K562 (cell line): ENCODE measurements around the gene CRYGA. TPM values are rescaled to one million over a fixed set of nuclear protein-coding genes. Genes with fewer than 3 reads are reported as not detected.
A peak's percentile ranks its signal among the peaks of the same experiment; 100 is the strongest.

Experiments used
- ATAC-seq: fragments of 200-7000 bp; cut with Tn5 transposase; 3 replicates; pipeline ENCODE4 v1.9.1; 2020; ENCODE audit warnings: moderate library complexity
- BruUV-seq: library from RNA; stranded (reverse); fragments of 400-500 nt; replicated peaks from 2 replicates; lab custom pipeline; 2021; lab: Mats Ljungman, UMichigan
- CTCF ChIA-PET: fragments of 300-600 bp; formaldehyde crosslinking; extraction: SDS; loops from one replicate; lab custom pipeline; 2021; ENCODE audit warnings: low intra/inter-chr PET ratio; lab: Yijun Ruan, JAX
- POLR2A ChIA-PET: fragments of 300-600, 350-650 bp; sonication (Branson Sonifier 250); formaldehyde crosslinking; extraction: SDS; loops from one replicate; lab custom pipeline; 2021; ENCODE audit warnings: antibody characterized with exemption, inconsistent platforms; lab: Yijun Ruan, JAX
- DNase-seq, 4 experiments: peaks; one replicate each; pipeline versions ENCODE4 v3.0.0 to v3.0.0-alpha.2; 2011 to 2018; ENCODE audit warnings: low spot score in 3 of 4, mixed read lengths in 3 of 4; ENCODE audit errors: extremely low read depth in 1 of 4
- FAIRE-seq: peaks from 2 replicates; lab custom pipeline; 2011; peaks lifted over from hg19 to GRCh38; lab: Jason Lieb, UNC
- H2AFZ ChIP-seq: 2 replicates; pipeline ENCODE4 v1.6.0; 2011; ENCODE audit warnings: low read depth, low read length, control low read depth, inconsistent platforms
- H3K27ac ChIP-seq: fragments of 200-600 bp; 3 replicates; pipeline ENCODE4 v1.8.0; 2011; ENCODE audit warnings: low read depth, mild to moderate bottlenecking, control low read depth, inconsistent platforms, low read length, moderate library complexity, mixed read lengths; ENCODE audit errors: extremely low read depth
- H3K27me3 ChIP-seq, 2 experiments: fragments of 300-600 bp in 1 of 2; 2 replicates in 1 of 2; 3 replicates in 1 of 2; pipeline versions ENCODE4 v1.6.0 to v1.8.0; 2011; ENCODE audit warnings: inconsistent platforms in 2 of 2, low read length in 2 of 2, mild to moderate bottlenecking in 1 of 2, mixed read lengths in 1 of 2, moderate library complexity in 1 of 2; ENCODE audit not compliant: control insufficient read depth in 2 of 2, insufficient read depth in 2 of 2
- H3K36me3 ChIP-seq: fragments of 300-600 bp; 3 replicates; pipeline ENCODE4 v1.8.0; 2011; ENCODE audit warnings: mild to moderate bottlenecking, low read length, inconsistent platforms; ENCODE audit not compliant: control insufficient read depth, insufficient read depth
- H3K4me1 ChIP-seq, 2 experiments: fragments of 200-600 bp in 1 of 2; replicated peaks in 1 of 2; 2 replicates in 1 of 2; 3 replicates in 1 of 2; pipeline versions ENCODE4 v1.5.1 to v1.8.0; 2011; ENCODE audit warnings: inconsistent platforms in 2 of 2, low read length in 2 of 2, mild to moderate bottlenecking in 1 of 2, mixed read lengths in 1 of 2, moderate library complexity in 1 of 2; ENCODE audit not compliant: control insufficient read depth in 2 of 2, insufficient read depth in 2 of 2
- H3K4me2 ChIP-seq: 2 replicates; pipeline ENCODE4 v1.6.1; 2011; ENCODE audit warnings: low read length, control low read depth, inconsistent platforms, mixed read lengths; ENCODE audit not compliant: insufficient read depth
- H3K4me3 ChIP-seq: fragments of 200-600 bp; sonication (generic), shearing (Covaris generic); 2 replicates; pipeline ENCODE4 v1.5.1; 2016; ENCODE audit warnings: control low read depth, inconsistent platforms
- H3K79me2 ChIP-seq: fragments of 200-600 bp; 3 replicates; pipeline ENCODE4 v1.8.0; 2011; ENCODE audit warnings: low read length, inconsistent platforms; ENCODE audit not compliant: control insufficient read depth, insufficient read depth
- H3K9ac ChIP-seq, 2 experiments: 2 replicates each; pipeline versions ENCODE4 v1.6.0 to v1.6.1; 2011; ENCODE audit warnings: low read depth in 2 of 2, low read length in 2 of 2, control low read depth in 1 of 2, inconsistent platforms in 1 of 2, mild to moderate bottlenecking in 1 of 2, mixed read lengths in 1 of 2; ENCODE audit not compliant: insufficient read depth in 1 of 2
- H3K9me1 ChIP-seq: one replicate; pipeline ENCODE4 v1.6.0; 2011; ENCODE audit warnings: inconsistent platforms, mild to moderate bottlenecking, low read length, moderate library complexity; ENCODE audit not compliant: control insufficient read depth, insufficient read depth
- H3K9me3 ChIP-seq: replicated peaks from 2 replicates; pipeline ENCODE4 v1.5.1; 2011; ENCODE audit warnings: low read depth, low read length, inconsistent platforms; ENCODE audit not compliant: control insufficient read depth, insufficient read depth
- H4K20me1 ChIP-seq: replicated peaks from 2 replicates; pipeline ENCODE4 v1.6.1; 2011; ENCODE audit warnings: low read length, inconsistent platforms, mixed read lengths; ENCODE audit not compliant: control insufficient read depth, insufficient read depth
- NFE2 ChIP-seq: IDR thresholded peaks from 2 replicates; pipeline ENCODE4 v1.6.1; 2014; ENCODE audit warnings: antibody characterized with exemption, low read depth
- NFIC ChIP-seq: fragments of 450-650 bp; IDR thresholded peaks from 2 replicates; pipeline ENCODE4 v1.6.1; 2017; ENCODE audit warnings: mild to moderate bottlenecking, inconsistent platforms
- SMARCE1 ChIP-seq: fragments of 450-650 bp; IDR thresholded peaks from 2 replicates; pipeline ENCODE4 v1.7.1; 2016; ENCODE audit warnings: mild to moderate bottlenecking
- ZBTB8A ChIP-seq: fragments of 450-650 bp; IDR thresholded peaks from 2 replicates; pipeline ENCODE4 v1.6.1; 2018; ENCODE audit warnings: mild to moderate bottlenecking, moderate library complexity; ENCODE audit not compliant: partially characterized antibody
- ZNF318 ChIP-seq, 2 experiments: fragments of 450-650 bp; IDR thresholded peaks; 2 replicates each; pipeline ENCODE4 v1.6.1; 2016; ENCODE audit warnings: mild to moderate bottlenecking in 2 of 2, borderline replicate concordance in 1 of 2, low read depth in 1 of 2, moderate library complexity in 1 of 2
- WGBS: fragments of 100-300 bp; shearing (Covaris generic); methylation state at CpG from one replicate; pipeline ENCODE4 v1.1.6; 2016; ENCODE audit warnings: low coverage, mixed read lengths; ENCODE audit not compliant: insufficient coverage; ENCODE audit errors: missing lambda C conversion rate; 5-methylcytosine and 5-hydroxymethylcytosine counted together
- in situ Hi-C: fragments of 300-500 bp; cut with MboI; formaldehyde crosslinking; loops from 4 replicates; pipeline ENCODE4 v1.15.0; 2018; ENCODE audit warnings: inconsistent platforms, mixed read lengths
- intact Hi-C: fragments of 100-400 bp; cut with micrococcal nuclease; formaldehyde crosslinking; loops from 2 replicates; pipeline ENCODE4 v1.14.2; 2022
- polyA plus RNA-seq, 8 experiments: library from polyadenylated mRNA; depleted of rRNA in 4 of 8; stranded (reverse) in 5 of 8; unstranded in 3 of 8; fragments of >200 nt; fragmentation: Nextera tagmentation in 2 of 8; fragmentation: Illumina TruSeq in 1 of 8; extraction: Ambion mirVana in 2 of 8; extraction: Trizol in 1 of 8; gene quantifications; 2 replicates each; pipeline versions ENCODE4 v1.2.1 to v1.2.3, GENCODE V29; 2011 to 2014; ENCODE audit warnings: inconsistent platforms in 1 of 8, missing spikeins in 1 of 8
- total RNA-seq, 7 experiments: library from RNA; depleted of rRNA in 6 of 7; stranded (reverse); fragments of >200 nt in 6 of 7; fragmentation: Illumina TruSeq in 2 of 7; extraction: Trizol in 2 of 7; gene quantifications; 2 replicates each; pipeline versions ENCODE4 v1.2.1 to v1.2.3, GENCODE V29; 2011 to 2021; ENCODE audit warnings: low replicate concordance in 1 of 7

The CRYGA gene
- total and polyA plus RNA-seq, 9 of the 15 experiments (the other 6 are each of a cell fraction or from before 2014, with no cell fraction given) = not detected

- 0% methylated on average over 7 of the region's 14 CpGs for WGBS
- H3K9ac ChIP-seq = no peak overlapping the region
- no peak overlapping the region for H2AFZ ChIP-seq
- no peak overlapping the region for H3K4me3 ChIP-seq
- H3K4me2 ChIP-seq = no peak overlapping the region
- no peaks in the 10 kb centered on the region for H3K9me1 ChIP-seq
- no peaks in the 10 kb centered on the region for H3K9me3 ChIP-seq
- H3K4me1 ChIP-seq = no peaks in the 10 kb centered on the region
- TF ChIP-seq ZBTB8A = no peak
- TF ChIP-seq SMARCE1 = no peak
- peak; percentile 21; the same call in 1 of the 2 replicates for TF ChIP-seq NFE2
- H3K36me3 ChIP-seq = no peaks in the 10 kb centered on the region
- in situ Hi-C loops = no loop called here
- FAIRE-seq (no peak), ATAC-seq (no peak), DNase-seq (no peak)
- H4K20me1 ChIP-seq = no peaks in the 10 kb centered on the region
- no peak overlapping the region for H3K27ac ChIP-seq
- ChIA-PET POLR2A (no interaction called here), CTCF (no interaction called here)
- no peaks in the 10 kb centered on the region for H3K27me3 ChIP-seq
- no TSS peak for BruUV-seq
- H3K79me2 ChIP-seq = no peaks in the 10 kb centered on the region
- intact Hi-C loops = no loop called here
Observed at GRCh38 chr2:208142925-208143799, 20.2 kb downstream of the CRYGA start.

GRCh38 chr2:208142240-208142924 lies 21.0 kb downstream of the CRYGA start:
- no peak for FAIRE-seq
- H4K20me1 ChIP-seq = no peaks in the 10 kb centered on the region
- H3K79me2 ChIP-seq = no peaks in the 10 kb centered on the region
- no peak overlapping the region for H3K4me2 ChIP-seq
- no peak overlapping the region for H3K27ac ChIP-seq
- H3K9ac ChIP-seq = no peak overlapping the region
- BruUV-seq = no TSS peak
- H3K36me3 ChIP-seq = no peaks in the 10 kb centered on the region
- in situ Hi-C loops (no loop called here), intact Hi-C loops (no loop called here)
- no peak overlapping the region for H2AFZ ChIP-seq
- 10% methylated on average over 8 of the region's 8 CpGs for WGBS
- ChIA-PET POLR2A (interaction anchor here (0.8 kb wide), 1 partner anchor 11 kb away, joined by 4 read pairs; no protein-coding TSS in a partner anchor), CTCF (no interaction called here)
- H3K4me1 ChIP-seq = no peaks in the 10 kb centered on the region
- H3K9me1 ChIP-seq = no peaks in the 10 kb centered on the region
- H3K4me3 ChIP-seq = no peak overlapping the region
- no peak for ATAC-seq
- no peaks in the 10 kb centered on the region for H3K27me3 ChIP-seq
- no peak for DNase-seq
- no peaks in the 10 kb centered on the region for H3K9me3 ChIP-seq
- no peak for TF ChIP-seq ZNF318 (IDR thresholded peaks at IDR 0.05; ENCODE audit: borderline replicate concordance in 1 of 2, low read depth in 1 of 2)
- TF ChIP-seq NFIC = 0 out of 2 replicates have a peak, but pooled peaks have one; percentile 21
